Measurements from ENCODE around the gene CRYGN. TPM values are rescaled to one million over a fixed set of nuclear protein-coding genes. Genes with fewer than 3 reads are reported as not detected.

The CRYGN gene
- total RNA-seq, 4 donors from 2014 or later: 0.19 TPM; not detected in 3

GRCh38 chr7:151408498-151408838, 31.5 kb downstream of the CRYGN start:
- Histone ChIP-seq H3K36me3 (no peaks in the 10 kb centered on the region), H3K9me3 (no peaks in the 10 kb centered on the region), H3K4me3 (peak overlapping the region in 2 of 4 donors; percentile 52 to 73), H3K4me1 (peaks cover 13 to 42% (median 22%) of the 10 kb centered on the region in 3 donors), H3K27ac (peak overlapping the region in 3 of 4 donors; percentile 17 to 83 (median 78)), H3K27me3 (peaks cover 13 to 76% (median 22%) of the 10 kb centered on the region in 4 donors)
- no peak for DNase-seq
- no peak for TF ChIP-seq CTCF (IDR thresholded peaks at IDR 0.05)
- TF ChIP-seq POLR2A (IDR thresholded peaks at IDR 0.05): no peak
- intact Hi-C loops (cut with DNase I): no loop called here
- WGBS, 2 donors: 80 to 87% methylated on average over 3 to 7 of the region's 7 CpGs

- no peak for DNase-seq
- Histone ChIP-seq H3K4me3 (no peak overlapping the region), H3K4me1 (peaks cover 13 to 45% (median 22%) of the 10 kb centered on the region in 3 donors), H3K27ac (no peak overlapping the region), H3K36me3 (no peaks in the 10 kb centered on the region), H3K9me3 (no peaks in the 10 kb centered on the region), H3K27me3 (peaks cover 13 to 62% (median 22%) of the 10 kb centered on the region in 4 donors)
- WGBS, 2 donors: 71 to 82% methylated on average over 6 to 7 of the region's 9 CpGs
- TF ChIP-seq POLR2A (IDR thresholded peaks at IDR 0.05) (no peak), CTCF (IDR thresholded peaks at IDR 0.05) (no peak)
- intact Hi-C loops (cut with DNase I): no loop called here
Measured at GRCh38 chr7:151406886-151407583, 32.9 kb downstream of the CRYGN start.

- Histone ChIP-seq H3K27ac (no peak overlapping the region), H3K36me3 (no peaks in the 10 kb centered on the region), H3K27me3 (peaks cover 13 to 58% (median 22%) of the 10 kb centered on the region in 4 donors), H3K4me1 (peaks cover 13 to 45% (median 22%) of the 10 kb centered on the region in 3 donors), H3K4me3 (no peak overlapping the region), H3K9me3 (no peaks in the 10 kb centered on the region)
- no peak for DNase-seq
- TF ChIP-seq POLR2A (IDR thresholded peaks at IDR 0.05) (no peak), CTCF (IDR thresholded peaks at IDR 0.05) (no peak)
- 77 to 86% methylated on average over 16 to 18 of the region's 24 CpGs for WGBS, 2 donors
- intact Hi-C loops (cut with DNase I): no loop called here
Measured at GRCh38 chr7:151406051-151406875, 33.7 kb downstream of the CRYGN start.

GRCh38 chr7:151405588-151405987, 34.4 kb downstream of the CRYGN start:
- Histone ChIP-seq H3K9me3 (no peaks in the 10 kb centered on the region), H3K27me3 (peaks cover 10 to 57% (median 19%) of the 10 kb centered on the region in 4 donors), H3K4me1 (peaks cover 13 to 43% (median 22%) of the 10 kb centered on the region in 3 donors), H3K27ac (no peak overlapping the region), H3K4me3 (no peak overlapping the region), H3K36me3 (no peaks in the 10 kb centered on the region)
- DNase-seq: no peak
- TF ChIP-seq CTCF (IDR thresholded peaks at IDR 0.05): no peak
- no peak for TF ChIP-seq POLR2A (IDR thresholded peaks at IDR 0.05)
- 87% methylated on average over 7 of the region's 10 CpGs; no CpG with 5 or more reads in 1 of the 2 donors for WGBS, 2 donors
- intact Hi-C loops (cut with DNase I): no loop called here

- H3K36me3 ChIP-seq: no peaks in the 10 kb centered on the region
- no peak for DNase-seq
- H3K27ac ChIP-seq: peak overlapping the region in 2 of 4 donors; percentile 14 to 44
- TF ChIP-seq POLR2A (IDR thresholded peaks at IDR 0.05) (no peak), CTCF (IDR thresholded peaks at IDR 0.05) (no peak)
- no peaks in the 10 kb centered on the region for H3K9me3 ChIP-seq
- intact Hi-C loops (cut with DNase I): no loop called here
- H3K27me3 ChIP-seq: peaks cover 5 to 54% (median 14%) of the 10 kb centered on the region in 4 donors
- H3K4me3 ChIP-seq: no peak overlapping the region
- H3K4me1 ChIP-seq: peaks cover 11 to 37% (median 18%) of the 10 kb centered on the region in 3 donors
- 67 to 100% methylated on average over 3 of the region's 9 CpGs for WGBS, 2 donors
Measured at GRCh38 chr7:151405056-151405455, 34.9 kb downstream of the CRYGN start.

Measured in esophagus squamous epithelium (tissue), 5 donors.